Hematopoietic multipotent progenitor cell treated with erythropoietin and hydrocortisone succinate and interleukin-3 and kit ligand, for 6 days (in vitro differentiated cells): ENCODE data around the gene OR6A2.
"Not testable (repeated sequence)": the region's sequence is repeated elsewhere in the genome, so short reads cannot be mapped to it uniquely, and the experiment has no call there.

Experiments
- DNase-seq: peaks from one replicate; pipeline ENCODE4 v3.0.0-alpha.2; 2015

Gene OR6A2

DNA sequence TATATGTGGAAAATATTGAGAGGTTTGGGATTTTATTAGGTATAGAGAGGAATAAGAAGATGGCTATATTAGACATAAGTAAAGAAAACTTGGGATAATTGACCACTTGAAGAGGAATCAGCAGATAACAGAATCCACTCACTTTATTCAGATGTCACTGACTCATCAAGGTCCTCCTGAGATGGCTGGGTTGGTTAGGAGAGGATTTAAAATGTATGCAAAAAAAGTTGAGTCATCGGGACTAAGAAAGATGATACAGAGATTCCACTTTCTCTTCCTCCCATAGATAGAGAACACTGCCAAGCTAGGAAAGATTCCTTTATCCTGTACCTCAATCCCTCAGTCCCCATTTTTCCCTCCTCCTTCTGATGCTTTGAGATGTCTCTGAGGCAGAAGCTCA is at the start of gene OR6A2:
TSS of gene OR6A2 (minus strand) at position 288 of the 400 bp plus-strand sequence. CDS start 3,981 bp downstream, outside the sequence.
- no peak for DNase-seq

DNA sequence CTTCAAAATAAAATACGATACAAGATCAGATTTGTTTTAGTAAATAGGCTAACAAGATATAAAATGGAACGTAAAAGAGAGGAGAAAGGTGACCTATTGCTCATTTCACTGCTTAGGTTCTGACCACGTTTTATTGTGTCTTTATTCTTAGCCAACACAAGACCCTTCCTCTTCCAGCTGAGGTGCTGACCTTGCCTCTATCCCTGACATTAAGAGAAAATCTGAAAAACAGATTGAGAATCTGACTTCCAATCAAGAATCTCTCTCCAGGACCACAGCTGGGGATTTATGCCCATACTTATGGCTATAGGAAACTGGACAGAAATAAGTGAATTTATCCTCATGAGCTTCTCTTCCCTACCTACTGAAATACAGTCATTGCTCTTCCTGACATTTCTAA is 45.9 kb upstream of the OR6A2 start, which contains the start of gene OR10A5:
TSS of gene OR10A5 (plus strand) at position 301 of the 400 bp plus-strand sequence. CDS start at position 301, 0 bp downstream.
- no peak for DNase-seq

DNA sequence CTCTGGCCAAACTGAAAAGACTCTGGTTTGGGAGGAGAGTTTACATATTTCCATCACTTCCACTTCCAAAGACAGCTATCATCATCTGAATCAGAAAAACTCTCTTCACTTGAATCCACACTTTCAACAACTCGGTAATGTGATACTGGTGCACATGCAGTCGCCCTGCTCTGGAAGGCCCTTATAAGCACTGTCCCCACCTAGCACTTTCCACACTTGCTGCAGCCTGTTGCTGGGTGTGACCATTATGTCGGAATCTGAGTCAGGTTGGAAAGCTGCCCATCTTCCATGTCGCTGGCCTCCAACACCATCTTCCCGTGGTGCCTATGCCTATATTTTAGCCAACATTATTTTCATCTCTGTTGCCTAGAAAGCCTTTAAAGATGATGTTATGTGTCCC is 44.9 kb upstream of the OR6A2 start:
- no peak for DNase-seq

DNA sequence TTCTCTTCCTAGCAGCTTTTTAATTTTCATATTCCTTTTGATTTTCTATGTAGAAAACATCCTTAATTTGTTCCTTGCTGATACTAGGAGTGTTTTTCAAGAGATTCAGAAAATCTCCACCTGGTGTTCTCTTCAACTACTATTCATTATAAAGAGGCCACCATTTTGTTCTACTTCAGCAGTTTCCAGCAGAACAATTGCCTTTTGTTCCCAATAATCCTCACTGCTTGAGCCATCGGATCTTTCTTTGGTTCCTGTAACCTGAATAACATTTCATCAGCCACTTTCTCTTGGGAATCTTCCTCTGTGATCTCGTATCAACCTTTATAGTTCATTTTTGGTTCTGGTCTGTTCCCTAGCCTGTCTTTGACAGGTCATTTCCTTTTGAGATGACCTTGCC is 44.2 kb upstream of the OR6A2 start:
- no peak for DNase-seq

DNA sequence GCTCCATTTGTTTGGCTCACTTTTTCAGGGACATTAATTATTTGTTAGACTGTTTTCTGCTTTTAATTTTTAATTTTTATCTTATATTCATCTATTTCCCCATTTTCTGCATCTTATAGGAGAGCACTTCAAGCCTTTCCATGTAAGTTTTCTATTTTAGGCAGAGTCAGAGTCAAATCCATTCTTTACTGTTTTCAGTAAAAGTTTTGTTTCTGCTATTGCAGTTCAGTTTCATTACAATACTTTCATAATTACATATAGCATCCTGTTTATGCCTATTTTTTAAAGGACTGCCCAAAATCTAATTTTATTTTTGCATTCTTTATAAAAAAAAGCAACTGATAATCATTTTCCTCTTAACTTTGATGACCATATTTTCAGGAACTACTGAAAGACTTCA is 42.2 kb upstream of the OR6A2 start:
- DNase-seq: no peak

DNA sequence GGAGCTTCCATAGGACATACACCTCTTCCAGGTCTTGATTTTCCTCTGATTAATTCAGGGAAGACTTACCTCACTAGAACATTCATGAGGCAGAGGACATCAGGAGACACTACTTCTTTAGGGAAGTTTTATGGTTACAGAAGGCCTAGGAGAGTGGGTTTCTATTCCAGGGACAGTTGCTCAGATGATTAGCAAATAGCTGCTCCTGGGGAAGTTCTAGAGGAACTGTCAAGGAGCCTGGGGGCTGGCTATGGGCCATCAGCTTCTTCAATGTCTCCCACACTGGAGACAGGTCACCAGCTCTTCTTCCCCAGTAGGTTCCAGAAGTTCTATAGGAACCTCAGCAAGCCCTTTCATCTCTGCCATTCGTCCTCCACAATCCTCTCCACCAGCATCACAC is 34.5 kb upstream of the OR6A2 start:
- DNase-seq: no peak

DNA sequence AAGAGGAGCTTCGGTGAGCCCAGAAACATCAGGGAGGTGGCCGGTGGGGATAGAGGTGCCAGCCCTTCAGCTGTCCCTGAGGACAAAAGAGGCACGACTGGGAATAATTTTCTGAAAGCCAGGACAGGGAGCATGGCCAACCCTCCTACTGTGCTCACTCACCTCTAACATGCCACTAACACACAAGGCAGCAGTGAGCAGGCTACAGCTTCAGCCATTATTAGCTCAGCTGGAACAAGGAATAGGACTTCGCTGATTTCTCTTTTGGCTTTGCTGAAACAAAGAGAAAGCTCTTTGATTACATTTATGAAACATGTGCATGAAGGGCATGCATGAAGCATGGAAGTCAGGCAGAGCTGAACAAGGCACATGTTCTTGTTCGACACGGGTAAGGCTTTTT is 33.9 kb upstream of the OR6A2 start:
- no peak for DNase-seq

DNA sequence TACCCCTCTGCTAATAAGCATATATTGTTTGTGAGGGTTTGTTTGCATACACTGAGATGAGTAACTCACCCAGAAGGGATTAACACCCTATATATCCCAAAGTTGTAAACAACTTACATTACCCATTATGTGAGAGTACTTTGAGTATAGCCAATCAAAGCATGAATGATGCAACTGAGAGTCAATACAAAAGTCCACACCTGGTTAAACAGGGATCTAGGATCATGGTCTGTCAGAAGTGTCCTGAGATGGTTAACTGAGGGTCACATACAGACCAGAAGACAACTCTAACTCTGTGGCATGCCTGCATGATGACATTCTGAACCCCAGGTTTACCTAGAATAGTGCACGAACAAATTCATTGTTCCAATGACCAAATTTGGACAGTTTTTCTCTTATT is 28.6 kb upstream of the OR6A2 start:
- no peak for DNase-seq

DNA sequence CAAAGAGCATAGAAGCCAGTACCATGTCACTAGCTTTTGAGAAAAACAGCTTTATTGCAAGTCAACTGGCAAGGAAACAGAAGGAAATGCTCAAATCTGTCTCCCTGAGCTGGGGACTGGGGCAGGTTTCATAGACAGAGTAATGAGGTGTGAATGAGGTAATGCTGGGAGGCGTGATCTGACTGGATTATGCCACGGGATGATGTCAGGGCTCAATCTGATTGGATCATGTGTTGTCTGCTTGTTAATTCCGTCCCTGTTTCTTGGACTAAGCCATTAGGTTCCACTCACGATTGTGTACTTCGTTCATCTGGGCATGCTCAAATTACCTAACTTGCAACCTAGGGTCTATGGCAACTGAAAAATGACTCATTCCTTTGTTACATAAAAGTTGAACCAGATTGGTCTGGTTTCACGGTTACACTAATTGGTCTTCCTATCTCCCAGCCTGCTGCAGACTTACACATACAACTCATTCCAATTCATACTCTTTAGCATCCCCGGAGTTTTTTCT is 25.8 kb upstream of the OR6A2 start:
- DNase-seq: no peak

DNA sequence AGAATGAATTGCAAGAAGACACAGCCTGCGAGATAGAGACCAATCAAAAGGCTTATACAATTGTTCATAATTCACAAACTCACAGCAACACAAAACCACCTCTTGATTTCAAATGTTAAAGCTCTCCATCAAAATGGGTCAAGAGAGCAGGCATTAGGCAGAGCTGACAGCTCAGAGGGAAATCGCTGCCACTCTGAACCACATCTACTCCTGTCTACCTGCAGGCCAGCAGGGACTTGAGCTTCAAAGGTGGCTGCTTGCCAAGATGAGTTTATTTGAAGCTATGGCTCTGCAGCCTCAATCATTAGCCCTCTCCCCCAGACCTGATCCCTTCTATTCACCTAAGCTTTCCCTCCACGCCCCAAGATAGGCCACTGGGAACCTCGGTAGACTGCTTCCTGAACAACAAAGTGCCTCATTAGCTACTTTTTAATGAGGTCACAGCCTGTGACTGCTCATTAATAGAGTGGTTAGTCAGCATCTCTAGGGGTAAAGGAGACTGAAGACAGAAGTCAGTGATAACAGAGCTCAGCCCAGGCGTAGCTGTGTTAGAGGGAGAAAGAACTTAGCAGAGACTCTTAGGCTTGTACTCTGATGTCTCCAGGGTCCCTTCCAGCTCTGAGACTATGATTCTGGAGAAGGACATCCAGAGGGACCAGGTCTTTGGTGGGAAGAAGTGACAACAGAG is 24.8 kb upstream of the OR6A2 start:
- peak; percentile 5 for DNase-seq

DNA sequence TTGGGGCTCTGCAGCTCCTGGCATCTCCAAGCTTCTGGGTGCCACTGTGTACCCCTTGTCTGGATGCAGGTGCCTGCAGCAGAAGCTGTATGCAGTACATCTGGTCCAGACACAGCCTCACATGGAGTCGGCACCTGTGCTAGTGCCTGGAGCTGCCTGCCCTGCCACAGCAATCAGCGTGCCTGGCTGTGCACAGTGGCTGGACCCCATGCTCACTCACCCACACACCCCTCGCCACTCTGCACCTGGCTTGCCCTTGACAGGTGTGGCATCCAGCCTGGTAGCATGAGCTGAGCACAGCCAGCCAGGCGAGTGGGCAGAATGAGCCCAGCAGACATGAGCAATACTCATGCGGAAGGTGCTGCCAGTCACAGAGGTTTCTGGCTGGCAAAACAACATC is 19.5 kb upstream of the OR6A2 start:
- DNase-seq: no peak

DNA sequence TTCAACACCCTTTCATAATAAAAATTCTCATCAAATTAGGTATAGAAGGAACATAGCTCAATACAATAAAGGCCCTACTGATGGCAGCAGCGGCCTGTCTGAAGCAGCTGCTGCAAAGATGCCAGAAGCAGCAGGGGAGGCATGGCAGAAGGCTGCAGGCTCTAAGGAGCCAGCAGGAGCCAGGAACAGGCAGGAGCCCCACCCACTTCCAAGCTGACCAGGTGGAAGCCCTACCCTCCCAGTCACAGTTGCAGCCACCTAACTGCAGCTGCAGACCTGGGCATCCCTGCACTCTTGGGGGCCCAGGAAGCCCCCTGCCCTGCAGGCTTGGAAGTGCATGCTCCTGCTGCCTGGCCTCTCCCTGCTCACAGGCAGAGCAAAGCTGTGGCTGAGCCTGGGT is 18.2 kb upstream of the OR6A2 start:
- no peak for DNase-seq

DNA sequence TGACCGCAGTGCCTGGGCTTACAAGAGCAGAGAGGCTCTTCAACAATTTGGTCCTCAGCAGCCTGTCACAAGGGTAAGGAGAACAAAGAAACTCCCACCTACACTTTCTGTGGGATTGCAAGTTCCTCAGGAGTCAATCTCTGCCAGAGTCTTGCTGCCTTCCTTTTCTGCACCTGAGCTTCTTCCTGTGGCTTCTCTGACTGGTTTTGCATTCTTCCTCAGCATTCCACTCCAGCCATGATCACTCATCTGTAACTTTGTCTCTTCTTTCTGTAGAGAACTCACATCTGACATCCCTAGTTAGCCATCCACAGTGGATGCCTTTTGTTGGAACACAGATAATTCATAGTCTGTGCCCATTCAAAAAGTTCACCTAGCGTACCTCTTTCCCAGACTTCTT is 14.2 kb upstream of the OR6A2 start:
- DNase-seq: no peak

DNA sequence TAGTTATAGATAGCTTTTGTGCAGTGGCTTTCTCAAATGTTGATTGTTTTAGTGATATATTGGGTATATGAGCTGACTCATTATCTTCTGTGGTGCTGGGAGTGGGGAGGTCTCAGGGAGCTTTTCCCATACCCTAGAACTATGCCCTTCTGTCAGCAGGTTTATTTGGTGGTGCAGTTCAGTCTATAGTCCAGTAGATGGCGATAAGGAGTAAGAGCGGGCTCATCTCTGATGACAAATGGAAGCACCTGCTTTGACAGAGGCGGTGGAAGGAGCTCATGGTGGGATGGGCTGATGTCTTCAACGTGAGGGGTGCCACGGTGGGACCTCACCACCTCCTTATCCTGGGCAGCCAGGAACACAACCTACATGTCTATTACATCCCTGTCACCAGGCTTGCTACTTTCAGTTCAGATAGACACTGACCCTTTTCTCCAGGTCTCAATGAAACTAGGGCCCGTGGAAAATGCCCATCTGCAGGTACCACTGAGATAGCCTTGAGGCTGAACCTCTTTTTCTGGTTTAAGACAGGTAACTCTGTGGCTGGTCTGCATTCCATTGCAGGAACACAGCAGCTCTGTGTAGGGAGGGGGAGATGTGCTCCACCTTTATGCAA is 13.0 kb upstream of the OR6A2 start:
- DNase-seq: peak; percentile 69

DNA sequence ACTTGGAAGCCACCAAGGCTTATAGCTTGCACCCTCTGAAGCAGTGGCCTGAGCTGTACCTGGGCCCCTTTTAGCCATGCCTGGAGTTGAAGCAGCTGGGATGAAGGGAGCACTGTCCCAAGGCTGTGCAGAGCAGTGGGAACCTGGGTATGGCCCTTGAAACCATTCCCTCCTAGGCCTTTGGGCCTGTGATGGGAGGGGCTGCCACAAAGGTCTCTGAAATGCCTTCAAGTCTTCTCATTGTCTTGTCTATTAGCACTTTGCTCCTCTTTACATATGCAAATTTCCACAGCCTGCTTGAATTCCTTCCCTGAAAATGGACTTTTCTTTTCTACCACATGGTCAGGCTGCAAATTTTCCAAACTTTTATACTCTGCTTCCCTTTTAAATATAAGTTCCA is 1.6 kb upstream of the OR6A2 start:
- DNase-seq: not testable (repeated sequence)

DNA sequence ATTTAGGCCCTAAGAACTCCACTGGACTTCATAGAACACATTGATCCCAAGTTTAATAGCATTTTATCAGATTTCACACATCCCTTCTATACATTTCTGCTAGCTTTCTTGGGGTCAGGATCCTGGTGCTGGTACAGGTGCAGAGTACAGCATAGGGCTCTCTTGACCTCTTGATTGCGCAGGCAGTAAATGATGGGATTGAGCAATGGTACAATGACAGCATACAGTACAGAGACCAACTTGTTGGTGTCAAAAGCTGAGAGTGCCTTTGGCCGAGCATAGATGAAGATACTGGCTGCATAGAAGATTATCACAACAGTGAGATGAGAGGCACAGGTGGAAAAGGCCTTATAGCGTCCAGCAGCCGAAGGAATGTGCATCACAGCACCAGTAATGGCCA is 4.8 kb downstream of the OR6A2 start:
- no peak for DNase-seq

DNA sequence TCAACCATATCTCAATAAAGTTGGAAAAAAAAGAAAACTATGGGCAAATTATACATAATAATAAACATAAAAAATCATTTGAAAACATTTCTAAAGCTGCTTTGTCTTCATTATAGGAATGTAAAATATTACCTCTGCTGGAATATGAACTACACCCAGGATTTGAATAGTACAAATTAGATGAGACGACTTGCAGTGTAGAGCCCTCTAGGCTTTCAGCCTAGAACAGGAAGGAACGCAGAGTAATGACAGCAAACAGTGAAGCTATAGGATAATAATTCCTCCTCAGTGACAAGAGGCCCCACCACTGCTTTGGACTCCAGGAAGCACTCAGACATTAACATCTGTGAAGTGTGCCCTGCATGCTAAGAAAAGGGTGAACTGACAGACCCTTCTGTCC is 8.9 kb downstream of the OR6A2 start:
- no peak for DNase-seq

DNA sequence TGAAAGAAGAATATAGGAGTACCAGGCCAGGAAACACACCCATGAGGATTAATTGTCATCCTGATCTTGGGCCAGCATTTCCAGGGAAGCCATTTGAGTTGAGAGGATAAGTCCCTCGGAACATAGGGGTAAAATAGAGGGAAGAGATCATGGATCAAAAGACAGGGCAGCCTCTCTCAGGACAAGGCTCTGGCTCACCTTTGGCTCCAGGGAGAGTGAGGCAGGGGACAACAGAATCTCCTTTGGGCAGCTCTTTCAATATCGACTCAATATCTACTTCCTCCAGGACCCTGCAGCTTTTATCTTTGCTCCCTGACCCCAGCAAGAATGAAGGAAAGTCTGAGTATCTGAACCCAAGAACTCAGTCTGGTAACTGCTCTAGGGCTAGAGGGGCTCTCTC is 16.8 kb downstream of the OR6A2 start, which contains the start of gene OR2AG1:
TSS of gene OR2AG1 (plus strand) at position 301 of the 400 bp plus-strand sequence. CDS start 2,018 bp downstream, outside the sequence.
- DNase-seq: no peak

DNA sequence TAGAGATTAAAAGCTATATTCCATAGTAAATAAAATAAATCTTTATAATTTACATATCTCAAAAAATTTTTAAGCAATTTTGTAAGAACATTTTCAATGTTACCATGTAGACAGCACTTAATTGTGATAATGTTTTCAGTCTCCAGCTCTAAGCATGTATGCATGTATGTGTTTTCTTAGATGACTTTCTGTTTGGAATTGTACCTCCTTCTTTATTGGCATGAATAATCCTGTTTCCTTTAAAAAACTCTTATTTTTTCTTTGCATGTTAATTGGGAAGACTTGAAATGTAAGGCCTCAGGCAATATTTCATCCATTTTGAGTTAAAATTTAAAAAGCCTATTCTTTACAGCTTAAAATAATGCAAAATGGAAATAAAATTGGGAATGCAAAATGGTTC is 18.7 kb downstream of the OR6A2 start:
- DNase-seq: no peak

DNA sequence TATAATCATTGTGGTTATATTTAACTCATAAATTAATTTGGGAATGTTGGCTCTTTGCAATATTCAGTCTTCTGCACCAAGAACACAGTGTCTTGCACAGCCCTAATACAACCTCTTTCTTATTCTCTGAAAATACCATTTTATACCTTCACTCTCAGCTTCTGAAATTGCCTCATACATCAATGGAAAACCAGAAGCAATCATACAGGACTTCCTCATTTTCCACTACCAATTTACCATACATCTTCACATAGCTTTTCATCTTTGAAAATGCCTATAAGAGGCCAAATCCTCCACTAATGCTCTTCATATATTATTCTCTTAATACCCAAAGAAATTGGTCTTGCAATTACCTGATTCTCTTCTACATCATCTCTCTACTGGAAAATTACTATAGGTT is 21.0 kb downstream of the OR6A2 start:
- DNase-seq: no peak

DNA sequence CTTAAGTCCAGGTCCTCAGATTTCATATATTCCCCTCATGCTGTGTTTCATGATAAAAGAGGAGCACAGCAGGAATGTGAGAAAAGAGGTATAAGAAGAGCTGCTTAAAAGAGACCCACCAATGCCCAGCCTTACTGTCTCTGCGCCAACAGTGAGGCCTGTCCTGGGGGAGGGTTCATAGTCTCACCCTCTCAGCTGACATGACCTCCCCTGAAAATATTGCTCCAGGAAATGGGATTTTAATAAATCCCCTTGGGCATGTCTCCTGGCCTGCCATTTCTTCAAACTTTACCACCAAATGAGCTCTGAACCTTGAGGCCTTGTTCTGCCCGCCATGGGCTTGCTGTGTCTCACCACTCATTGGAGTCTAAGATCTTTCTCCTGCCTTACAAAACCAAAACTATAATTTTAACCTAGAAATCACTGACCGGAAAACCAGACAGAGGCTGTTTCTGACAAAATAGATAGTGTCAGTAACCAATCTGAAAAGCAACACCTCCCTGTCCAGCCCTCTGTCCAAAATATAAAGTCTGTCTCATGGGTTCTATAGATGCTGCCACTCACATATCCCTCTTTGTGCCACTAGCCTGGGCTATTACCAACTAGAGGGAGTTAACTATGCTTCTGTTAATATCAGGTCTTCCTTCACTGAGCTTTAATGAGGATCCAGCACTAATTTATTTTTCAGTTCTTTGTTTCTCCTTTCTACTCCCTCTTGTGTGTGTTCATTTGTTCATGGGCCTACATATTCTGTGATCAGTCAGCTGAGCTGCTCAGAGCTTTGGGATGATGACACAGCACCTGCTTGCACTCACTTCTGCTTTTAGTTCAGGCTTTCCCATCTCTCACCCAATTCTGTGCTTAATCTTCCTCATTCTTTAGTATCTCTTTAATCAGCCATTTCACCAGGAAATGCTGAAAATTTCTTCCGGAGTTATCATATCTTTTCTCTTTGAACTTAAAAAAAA is 27.3 kb downstream of the OR6A2 start, which contains the start of gene OR2AG2:
TSS of gene OR2AG2 (minus strand) at position 51 of the 968 bp plus-strand sequence. CDS start 3,019 bp downstream, outside the sequence.
- DNase-seq: peak; percentile 69

DNA sequence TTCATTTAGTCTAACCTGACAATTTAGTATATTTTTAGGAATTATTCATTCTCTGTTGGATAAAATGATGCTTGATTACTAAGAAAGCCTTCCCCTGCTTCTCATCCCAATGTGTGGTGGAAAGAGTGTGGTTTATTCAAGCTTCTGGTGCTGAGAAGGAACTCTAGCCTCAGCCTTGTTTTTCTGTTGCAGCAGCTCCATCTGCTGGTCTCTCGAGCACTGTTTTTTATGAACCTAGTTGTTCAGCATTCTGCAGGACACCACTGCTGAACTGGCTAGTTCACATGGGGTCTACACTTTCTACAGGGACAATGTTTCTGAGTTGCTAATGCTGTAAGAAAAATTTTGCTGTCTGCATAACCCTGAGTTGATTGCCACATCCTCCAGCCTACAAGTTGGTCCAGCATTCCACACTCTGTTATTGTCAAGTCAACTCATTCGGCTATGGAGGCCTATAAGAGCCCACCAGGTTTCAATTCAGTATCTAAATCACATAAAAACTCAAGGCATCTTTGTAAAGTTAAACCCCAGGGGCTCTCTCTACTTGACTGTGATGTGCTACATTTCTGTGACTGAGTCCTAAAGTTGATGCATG is 42.0 kb downstream of the OR6A2 start:
- peak; percentile 76 for DNase-seq

DNA sequence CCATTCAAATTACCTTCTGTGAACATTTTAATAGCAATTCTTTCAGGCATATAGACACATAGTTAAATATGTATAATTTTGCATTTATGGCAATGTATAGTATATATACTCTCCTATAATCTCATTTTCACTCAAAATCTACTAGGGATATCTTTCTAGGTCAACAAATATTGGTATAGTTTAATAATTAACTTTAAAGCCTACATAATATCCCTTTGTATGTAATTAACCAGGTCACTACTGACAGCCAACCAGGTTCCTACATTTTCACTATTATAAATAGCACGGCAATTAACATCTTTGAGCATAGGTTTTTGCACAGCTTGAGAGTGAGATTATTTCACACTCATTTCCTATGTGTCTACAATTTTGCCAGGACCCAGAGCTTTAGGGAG is 43.5 kb downstream of the OR6A2 start:
- DNase-seq: no peak
